Measurements from ENCODE around the gene PDE8B.

Gene PDE8B

GRCh38 chr5:77304388-77304787 is 93.9 kb downstream of the PDE8B start:
- no peak for DNase-seq (ENCODE audit: low spot score)
- TF ChIP-seq, protein P1, sequence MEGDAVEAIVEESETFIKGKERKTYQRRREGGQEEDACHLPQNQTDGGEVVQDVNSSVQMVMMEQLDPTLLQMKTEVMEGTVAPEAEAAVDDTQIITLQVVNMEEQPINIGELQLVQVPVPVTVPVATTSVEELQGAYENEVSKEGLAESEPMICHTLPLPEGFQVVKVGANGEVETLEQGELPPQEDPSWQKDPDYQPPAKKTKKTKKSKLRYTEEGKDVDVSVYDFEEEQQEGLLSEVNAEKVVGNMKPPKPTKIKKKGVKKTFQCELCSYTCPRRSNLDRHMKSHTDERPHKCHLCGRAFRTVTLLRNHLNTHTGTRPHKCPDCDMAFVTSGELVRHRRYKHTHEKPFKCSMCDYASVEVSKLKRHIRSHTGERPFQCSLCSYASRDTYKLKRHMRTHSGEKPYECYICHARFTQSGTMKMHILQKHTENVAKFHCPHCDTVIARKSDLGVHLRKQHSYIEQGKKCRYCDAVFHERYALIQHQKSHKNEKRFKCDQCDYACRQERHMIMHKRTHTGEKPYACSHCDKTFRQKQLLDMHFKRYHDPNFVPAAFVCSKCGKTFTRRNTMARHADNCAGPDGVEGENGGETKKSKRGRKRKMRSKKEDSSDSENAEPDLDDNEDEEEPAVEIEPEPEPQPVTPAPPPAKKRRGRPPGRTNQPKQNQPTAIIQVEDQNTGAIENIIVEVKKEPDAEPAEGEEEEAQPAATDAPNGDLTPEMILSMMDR (IDR thresholded peaks at IDR 0.05; ENCODE audit: extremely low read depth, missing control alignments), result no peak

- TF ChIP-seq, protein P1 (IDR thresholded peaks at IDR 0.05; ENCODE audit: extremely low read depth, missing control alignments), result no peak
- DNase-seq (ENCODE audit: low spot score), result no peak
Measured at GRCh38 chr5:77305222-77305846, 94.9 kb downstream of the PDE8B start.

- DNase-seq (ENCODE audit: low spot score), result no peak
- TF ChIP-seq, protein P1 (IDR thresholded peaks at IDR 0.05; ENCODE audit: extremely low read depth, missing control alignments), result no peak
Measured at GRCh38 chr5:77305956-77306355, 95.5 kb downstream of the PDE8B start.

DNA sequence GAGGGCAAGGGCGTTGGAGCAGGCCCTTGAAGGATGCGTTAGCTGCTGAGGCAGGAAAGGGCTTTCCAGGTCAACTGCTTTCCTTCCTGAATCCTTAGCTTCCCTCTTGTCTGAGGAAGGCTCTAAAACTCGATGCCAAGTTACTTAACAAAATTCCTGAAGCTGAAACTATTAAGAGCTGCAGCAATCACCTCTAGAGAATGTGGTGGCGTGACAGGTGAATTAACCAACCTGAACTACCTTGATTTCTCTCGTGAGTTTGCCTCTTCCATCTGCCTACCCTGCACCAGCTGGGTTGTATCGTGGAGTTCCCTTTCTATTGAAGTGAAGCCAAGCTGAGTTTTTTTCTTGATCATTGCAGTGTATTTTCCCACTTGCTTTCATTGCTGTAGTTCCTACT is 96.1 kb downstream of the PDE8B start:
- no peak for DNase-seq (ENCODE audit: low spot score)
- TF ChIP-seq, protein P1 (IDR thresholded peaks at IDR 0.05; ENCODE audit: extremely low read depth, missing control alignments), result no peak

- TF ChIP-seq, protein P1 (IDR thresholded peaks at IDR 0.05; ENCODE audit: extremely low read depth, missing control alignments), result no peak
- DNase-seq (ENCODE audit: low spot score), result no peak
Measured at GRCh38 chr5:77308154-77308960, 97.9 kb downstream of the PDE8B start.

DNA sequence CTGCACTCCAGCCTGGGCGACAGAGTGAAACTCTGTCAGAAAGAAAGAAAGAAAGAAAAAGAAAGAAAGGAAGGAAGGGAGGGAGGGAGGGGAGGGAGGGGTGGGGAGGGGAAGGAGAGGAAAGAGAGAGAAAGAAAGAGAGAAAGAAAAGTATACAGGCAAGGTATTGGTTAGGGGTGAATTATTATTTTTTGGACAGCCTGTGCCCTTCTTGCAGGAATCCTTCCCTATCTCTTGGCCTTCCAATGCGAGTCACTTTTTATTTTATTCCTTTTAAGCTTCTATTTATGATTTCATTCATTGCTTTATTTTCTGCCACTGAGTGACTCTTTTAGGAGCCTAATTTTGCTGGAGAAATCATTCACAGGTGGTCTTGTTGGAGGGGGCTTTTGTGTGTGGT is 98.7 kb downstream of the PDE8B start:
- TF ChIP-seq, protein P1 (IDR thresholded peaks at IDR 0.05; ENCODE audit: extremely low read depth, missing control alignments), result no peak
- DNase-seq (ENCODE audit: low spot score), result no peak

DNA sequence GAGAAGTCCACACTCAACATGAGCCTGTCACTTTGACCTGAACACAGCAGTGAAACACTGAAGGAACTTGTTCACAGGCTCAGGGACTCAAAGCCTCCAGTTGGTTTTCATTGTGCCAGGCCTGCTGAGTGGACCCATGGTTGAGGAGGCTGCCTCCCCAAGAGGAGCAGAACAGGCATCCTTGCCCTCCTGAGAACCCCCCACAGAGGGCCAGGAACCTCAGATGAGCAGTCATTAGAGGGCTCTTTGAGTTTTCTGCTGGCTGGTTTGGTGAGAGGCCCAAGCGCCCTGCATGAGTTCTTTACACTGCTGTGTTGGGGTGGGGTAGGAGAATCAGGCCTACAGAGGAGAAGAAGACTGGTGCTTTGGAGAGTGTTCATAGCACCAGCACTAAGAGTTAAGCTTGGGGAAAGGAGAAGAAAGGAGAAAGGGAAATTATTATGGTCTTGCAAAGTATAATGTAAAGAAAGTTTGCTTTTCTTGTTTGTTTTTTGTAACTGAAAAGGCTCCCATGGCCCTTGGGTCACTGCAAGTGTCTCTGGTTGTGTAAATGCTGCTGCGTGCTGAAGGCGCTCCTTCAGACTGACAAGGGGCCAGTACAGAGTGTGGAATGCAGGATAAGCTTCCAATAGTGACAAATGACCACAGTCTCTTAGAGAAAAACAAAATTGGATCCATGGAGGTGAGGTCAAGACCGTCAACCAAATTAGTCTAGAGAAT is 100.2 kb downstream of the PDE8B start:
- no peak for DNase-seq (ENCODE audit: low spot score)

More for the DNA sequence above, 100.2 kb downstream of the PDE8B start:
- TF ChIP-seq, protein P1 (IDR thresholded peaks at IDR 0.05; ENCODE audit: extremely low read depth, missing control alignments), result no peak
